Tibial nerve (tissue), 4 donors: ENCODE results near the gene UPB1. TPM values are rescaled to one million over a fixed set of nuclear protein-coding genes. Genes with fewer than 3 reads are reported as not detected.

Experiments
- DNase-seq, 2 donors: peaks; one replicate each; pipeline ENCODE4 v3.0.0-alpha.2; 2019; ENCODE audit warnings: low spot score in 2 of 2
- H3K27ac ChIP-seq, 4 donors: fragments of 200-600 bp; sonication (generic) in 3 of 4; one replicate each; pipeline ENCODE4 v1.5.1; 2017 to 2019; ENCODE audit warnings: mild to moderate bottlenecking in 1 of 4
- H3K27me3 ChIP-seq, 2 donors: fragments of 200-600 bp; sonication (generic) in 1 of 2; one replicate each; pipeline versions ENCODE4 v1.5.1 to v1.6.0; 2017 to 2019
- H3K36me3 ChIP-seq, 3 donors: fragments of 200-600 bp; sonication (generic); one replicate each; pipeline ENCODE4 v1.5.1; 2018 to 2019
- H3K4me1 ChIP-seq, 4 donors: fragments of 200-600 bp; sonication (generic) in 3 of 4; one replicate each; pipeline ENCODE4 v1.5.1; 2017 to 2019
- H3K4me3 ChIP-seq, 4 donors: fragments of 200-600 bp; sonication (generic) in 3 of 4; one replicate each; pipeline ENCODE4 v1.5.1; 2017 to 2019; ENCODE audit warnings: mild to moderate bottlenecking in 1 of 4, moderate library complexity in 1 of 4
- H3K9me3 ChIP-seq, 4 donors: fragments of 200-600 bp; sonication (generic) in 3 of 4; one replicate each; pipeline ENCODE4 v1.5.1; 2017 to 2019
- EP300 ChIP-seq, 2 donors: sonication (generic); formaldehyde crosslinking; IDR thresholded peaks; one replicate each; pipeline ENCODE4 v1.6.1; 2017; ENCODE audit warnings: antibody characterized with exemption in 2 of 2, mild to moderate bottlenecking in 1 of 2
- POLR2A ChIP-seq, 2 donors: fragments of 450-650 bp; IDR thresholded peaks; one replicate each; pipeline ENCODE4 v1.6.1; 2017; ENCODE audit warnings: antibody characterized with exemption in 2 of 2, mild to moderate bottlenecking in 2 of 2, moderate library complexity in 2 of 2
- WGBS, 2 donors: methylation state at CpG; one replicate each; pipeline ENCODE4 v1.1.5; 2018; 5-methylcytosine and 5-hydroxymethylcytosine counted together
- total RNA-seq, 4 donors: library from RNA; depleted of rRNA; stranded (reverse); fragments of >200 nt; gene quantifications; one replicate each; pipeline ENCODE4 v1.1.0, GENCODE V29; 2016
- TF ChIP-seq, protein P1 (sequence below), 5 experiments: fragments of 200-600 bp in 3 of 5; fragments of 450-650 bp in 2 of 5; sonication (generic) in 3 of 5; IDR thresholded peaks; one replicate each; pipeline ENCODE4 v1.5.1; 2016 to 2019; ENCODE audit warnings: antibody characterized with exemption in 5 of 5, mild to moderate bottlenecking in 3 of 5, moderate library complexity in 2 of 5

Gene UPB1
- total RNA-seq, 4 donors from 2014 or later: 0.44 to 0.98 (median 0.63) TPM; not detected in 1

DNA sequence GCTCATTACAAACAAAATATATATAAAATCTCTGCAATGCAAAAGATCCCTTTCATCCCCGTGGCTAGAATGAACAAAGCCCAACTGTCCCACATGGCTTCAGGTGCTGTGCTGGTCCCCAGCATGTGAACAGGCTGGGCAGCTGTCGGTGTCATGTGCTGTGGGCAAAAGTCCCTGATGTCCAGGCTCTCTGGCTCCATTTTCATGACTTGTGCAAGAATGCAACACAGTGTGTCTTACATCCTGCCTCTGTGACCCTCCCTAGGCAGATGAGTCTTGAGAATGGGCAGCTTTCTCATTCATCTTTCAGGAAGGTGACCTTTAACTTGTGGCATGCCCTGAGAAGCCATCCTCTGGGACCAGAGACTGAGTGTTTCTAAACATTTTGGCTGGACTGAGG lies 45.3 kb downstream of the UPB1 start:
- Histone ChIP-seq H3K27me3 (no peaks in the 10 kb centered on the region), H3K4me1 (peaks cover 0 to 21% (median 2%) of the 10 kb centered on the region in 4 donors), H3K36me3 (peaks cover 4 to 75% (median 19%) of the 10 kb centered on the region in 3 donors), H3K9me3 (no peaks in the 10 kb centered on the region), H3K27ac (no peak overlapping the region), H3K4me3 (no peak overlapping the region)
- TF ChIP-seq POLR2A (IDR thresholded peaks at IDR 0.05) (no peak), EP300 (IDR thresholded peaks at IDR 0.05) (no peak)
- DNase-seq: no peak
- 72 to 74% methylated on average over 2 of the region's 2 CpGs for WGBS, 2 donors

DNA sequence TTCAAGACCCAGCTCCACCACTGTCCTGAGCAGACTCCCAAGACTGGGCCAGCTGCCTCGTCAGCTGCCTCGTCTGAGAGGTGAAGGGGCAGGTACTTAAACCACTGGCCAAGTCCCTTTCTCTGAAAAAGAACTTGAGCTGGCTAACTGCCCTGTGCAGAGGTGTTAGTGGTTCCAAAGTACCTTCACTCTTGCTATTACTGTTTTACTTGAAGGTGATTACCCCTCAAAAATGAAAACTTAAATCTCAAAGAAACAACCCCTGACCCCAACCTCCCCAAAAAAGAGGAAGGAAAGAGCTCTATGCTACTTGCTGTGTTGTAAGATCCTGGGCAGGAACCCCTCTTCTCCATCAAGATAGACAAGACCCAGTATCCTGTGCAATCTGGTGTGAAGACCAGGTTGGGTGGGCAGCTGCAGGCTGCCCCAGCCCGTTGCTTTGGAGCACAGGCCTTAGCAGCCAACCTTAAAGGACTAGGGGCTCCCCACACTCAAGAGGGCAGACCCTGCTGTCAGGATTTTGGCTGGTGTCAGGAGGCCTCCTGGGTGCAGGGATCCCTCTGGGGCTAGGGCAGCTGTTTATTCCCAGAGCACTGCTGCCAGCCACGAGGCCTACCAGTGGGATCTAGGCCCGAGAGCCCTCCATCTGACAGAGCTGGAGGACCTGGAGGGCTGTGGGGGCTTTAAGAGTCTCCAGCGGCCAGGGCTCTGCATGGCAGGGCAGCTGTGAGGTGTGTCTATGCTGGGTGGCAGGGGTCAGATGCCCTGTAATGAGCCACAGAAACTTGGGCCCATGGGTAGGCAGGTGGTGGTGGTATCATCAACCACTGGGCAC lies 46.8 kb downstream of the UPB1 start:
- H3K27ac ChIP-seq: peak overlapping the region in 1 of 4 donors; percentile 11
- H3K4me1 ChIP-seq: peaks cover 0 to 29% (median 2%) of the 10 kb centered on the region in 4 donors
- no peaks in the 10 kb centered on the region for H3K27me3 ChIP-seq
- H3K4me3 ChIP-seq: no peak overlapping the region
- 68 to 79% methylated on average over 5 of the region's 6 CpGs for WGBS, 2 donors
- no peak for DNase-seq
- H3K9me3 ChIP-seq: no peaks in the 10 kb centered on the region
- H3K36me3 ChIP-seq: peaks cover 4 to 87% (median 27%) of the 10 kb centered on the region in 3 donors
- no peak for TF ChIP-seq EP300 (IDR thresholded peaks at IDR 0.05)
- TF ChIP-seq, protein P1, sequence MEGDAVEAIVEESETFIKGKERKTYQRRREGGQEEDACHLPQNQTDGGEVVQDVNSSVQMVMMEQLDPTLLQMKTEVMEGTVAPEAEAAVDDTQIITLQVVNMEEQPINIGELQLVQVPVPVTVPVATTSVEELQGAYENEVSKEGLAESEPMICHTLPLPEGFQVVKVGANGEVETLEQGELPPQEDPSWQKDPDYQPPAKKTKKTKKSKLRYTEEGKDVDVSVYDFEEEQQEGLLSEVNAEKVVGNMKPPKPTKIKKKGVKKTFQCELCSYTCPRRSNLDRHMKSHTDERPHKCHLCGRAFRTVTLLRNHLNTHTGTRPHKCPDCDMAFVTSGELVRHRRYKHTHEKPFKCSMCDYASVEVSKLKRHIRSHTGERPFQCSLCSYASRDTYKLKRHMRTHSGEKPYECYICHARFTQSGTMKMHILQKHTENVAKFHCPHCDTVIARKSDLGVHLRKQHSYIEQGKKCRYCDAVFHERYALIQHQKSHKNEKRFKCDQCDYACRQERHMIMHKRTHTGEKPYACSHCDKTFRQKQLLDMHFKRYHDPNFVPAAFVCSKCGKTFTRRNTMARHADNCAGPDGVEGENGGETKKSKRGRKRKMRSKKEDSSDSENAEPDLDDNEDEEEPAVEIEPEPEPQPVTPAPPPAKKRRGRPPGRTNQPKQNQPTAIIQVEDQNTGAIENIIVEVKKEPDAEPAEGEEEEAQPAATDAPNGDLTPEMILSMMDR (IDR thresholded peaks at IDR 0.05): no peak
- no peak for TF ChIP-seq POLR2A (IDR thresholded peaks at IDR 0.05)

DNA sequence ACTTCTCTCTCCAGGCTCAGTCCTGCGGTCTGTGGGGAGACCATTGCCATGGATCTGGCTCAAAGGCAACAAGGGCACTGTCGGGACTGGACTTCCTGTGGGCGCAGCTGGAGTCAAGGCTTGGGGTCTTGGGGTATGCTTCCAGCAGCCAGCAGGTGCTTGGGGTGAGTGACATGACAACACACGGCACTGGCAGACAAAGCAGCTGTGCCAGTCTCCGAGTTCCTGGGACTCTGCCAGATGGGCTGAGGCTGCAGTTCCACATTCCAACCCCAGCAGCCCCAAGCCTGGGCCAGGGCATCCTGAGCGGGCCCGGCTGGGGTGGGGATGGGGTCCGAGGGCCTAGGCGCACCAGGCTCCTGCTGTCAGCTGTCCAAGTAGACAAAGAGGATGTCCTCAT lies 47.5 kb downstream of the UPB1 start:
- Histone ChIP-seq H3K36me3 (peaks cover 10 to 90% (median 34%) of the 10 kb centered on the region in 3 donors), H3K4me3 (no peak overlapping the region), H3K9me3 (no peaks in the 10 kb centered on the region), H3K27ac (peak overlapping the region in 1 of 4 donors; percentile 11), H3K4me1 (peaks cover 0 to 29% (median 2%) of the 10 kb centered on the region in 4 donors), H3K27me3 (no peaks in the 10 kb centered on the region)
- 75 to 100% methylated on average over 2 to 4 of the region's 9 CpGs for WGBS, 2 donors
- no peak for DNase-seq
- TF ChIP-seq, protein P1 (IDR thresholded peaks at IDR 0.05): no peak
- TF ChIP-seq EP300 (IDR thresholded peaks at IDR 0.05): no peak
- no peak for TF ChIP-seq POLR2A (IDR thresholded peaks at IDR 0.05)

DNA sequence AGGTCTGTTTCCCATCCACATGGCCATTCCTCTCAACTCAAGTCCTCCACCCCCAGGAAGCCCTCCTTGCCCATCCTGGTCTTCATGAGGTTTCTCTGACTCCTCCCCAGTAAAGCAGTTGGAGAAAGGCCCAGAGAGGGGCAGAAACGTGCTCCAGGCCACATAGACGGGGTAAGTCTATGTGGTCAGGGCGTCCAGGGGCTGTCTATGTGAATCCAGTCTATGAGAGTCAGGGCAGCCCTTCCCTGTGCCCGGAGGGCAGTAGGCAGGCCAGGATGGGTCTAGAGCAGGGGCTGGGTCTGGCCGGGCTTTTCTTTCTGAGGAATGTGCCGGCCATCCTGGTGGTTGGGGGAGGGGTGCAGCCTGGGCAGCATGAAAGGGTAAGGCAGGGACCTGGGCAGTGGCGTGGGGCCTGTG lies 48.1 kb downstream of the UPB1 start:
- peaks cover 0 to 29% (median 2%) of the 10 kb centered on the region in 4 donors for H3K4me1 ChIP-seq
- TF ChIP-seq EP300 (IDR thresholded peaks at IDR 0.05) (no peak), POLR2A (IDR thresholded peaks at IDR 0.05) (no peak)
- TF ChIP-seq, protein P1 (IDR thresholded peaks at IDR 0.05): no peak
- H3K9me3 ChIP-seq: no peaks in the 10 kb centered on the region
- no peak for DNase-seq
- WGBS, 2 donors: 81 to 82% methylated on average over 5 to 7 of the region's 7 CpGs
- H3K27ac ChIP-seq: peak overlapping the region in 1 of 4 donors; percentile 76
- H3K27me3 ChIP-seq: no peaks in the 10 kb centered on the region
- H3K4me3 ChIP-seq: no peak overlapping the region
- H3K36me3 ChIP-seq: peaks cover 10 to 90% (median 34%) of the 10 kb centered on the region in 3 donors

DNA sequence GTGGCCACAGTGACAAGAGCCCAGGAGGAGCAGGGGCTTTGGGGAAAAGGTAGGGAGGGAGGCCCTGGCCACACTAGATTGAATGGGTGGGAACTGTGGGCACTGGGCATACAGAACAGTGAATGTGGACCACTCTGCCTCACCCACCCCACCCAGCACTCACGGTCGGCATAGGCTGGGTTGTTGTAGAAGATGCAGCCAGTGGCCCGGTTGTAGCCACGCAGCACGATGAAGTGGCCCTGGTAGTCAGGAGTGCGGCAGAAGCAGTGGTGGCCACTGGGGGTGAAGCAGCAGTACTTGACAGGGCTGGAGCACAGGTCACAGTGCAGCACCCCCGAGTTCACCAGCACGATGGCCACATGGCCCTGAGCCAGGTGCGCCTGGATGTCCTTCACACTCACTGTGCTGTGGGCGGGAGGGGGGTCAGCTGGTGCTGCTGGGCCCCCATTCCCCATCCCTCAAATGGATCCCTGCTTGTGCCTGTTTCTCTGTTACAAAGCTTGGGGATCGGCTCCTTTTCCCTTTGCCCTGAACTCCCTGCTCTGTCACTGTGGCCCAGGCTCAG lies 48.6 kb downstream of the UPB1 start:
- TF ChIP-seq POLR2A (IDR thresholded peaks at IDR 0.05): no peak
- TF ChIP-seq, protein P1 (IDR thresholded peaks at IDR 0.05): no peak
- no peak for TF ChIP-seq EP300 (IDR thresholded peaks at IDR 0.05)
- no peak for DNase-seq
- peak overlapping the region in 1 of 4 donors; percentile 76 for H3K27ac ChIP-seq
- peaks cover 0 to 29% (median 2%) of the 10 kb centered on the region in 4 donors for H3K4me1 ChIP-seq
- 60 to 85% methylated on average over 1 to 11 of the region's 11 CpGs for WGBS, 2 donors
- H3K27me3 ChIP-seq: no peaks in the 10 kb centered on the region
- no peak overlapping the region for H3K4me3 ChIP-seq
- H3K9me3 ChIP-seq: no peaks in the 10 kb centered on the region
- H3K36me3 ChIP-seq: peaks cover 10 to 90% (median 39%) of the 10 kb centered on the region in 3 donors
